GM21723 (cell line): ENCODE results near the gene GABPB2.

Experiments used
- ATAC-seq: cut with Tn5 transposase; IDR thresholded peaks from one replicate; pipeline ENCODE4 v1.9.1; 2021; ENCODE audit warnings: mild to moderate bottlenecking, moderate library complexity; ENCODE audit not compliant: unreplicated experiment

The GABPB2 gene

DNA sequence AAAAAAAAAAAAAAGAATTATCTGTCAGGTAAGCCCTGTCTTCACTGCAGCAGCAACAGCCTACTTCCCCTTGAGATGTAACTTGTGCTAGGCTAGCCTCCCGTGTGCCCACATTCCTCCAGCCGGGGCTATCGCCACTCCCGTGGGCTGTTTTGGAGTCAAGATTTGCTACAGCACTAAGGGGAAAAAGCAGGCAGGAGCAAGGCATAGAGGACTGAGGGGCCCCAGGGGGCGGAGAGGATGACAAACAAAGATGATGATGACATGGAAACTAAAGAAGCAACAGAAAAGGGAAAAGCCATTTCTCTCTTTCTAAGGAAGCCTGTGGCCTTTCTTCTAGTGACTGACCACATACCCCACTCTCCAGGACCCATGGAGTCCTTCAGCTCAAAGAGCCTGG is 87.8 kb downstream of the GABPB2 start:
- no peak for ATAC-seq

- no peak for ATAC-seq
Observed at GRCh38 chr1:151158751-151159251, 88.2 kb downstream of the GABPB2 start.

- ATAC-seq, result no peak
Observed at GRCh38 chr1:151159373-151159772, 88.8 kb downstream of the GABPB2 start.

DNA sequence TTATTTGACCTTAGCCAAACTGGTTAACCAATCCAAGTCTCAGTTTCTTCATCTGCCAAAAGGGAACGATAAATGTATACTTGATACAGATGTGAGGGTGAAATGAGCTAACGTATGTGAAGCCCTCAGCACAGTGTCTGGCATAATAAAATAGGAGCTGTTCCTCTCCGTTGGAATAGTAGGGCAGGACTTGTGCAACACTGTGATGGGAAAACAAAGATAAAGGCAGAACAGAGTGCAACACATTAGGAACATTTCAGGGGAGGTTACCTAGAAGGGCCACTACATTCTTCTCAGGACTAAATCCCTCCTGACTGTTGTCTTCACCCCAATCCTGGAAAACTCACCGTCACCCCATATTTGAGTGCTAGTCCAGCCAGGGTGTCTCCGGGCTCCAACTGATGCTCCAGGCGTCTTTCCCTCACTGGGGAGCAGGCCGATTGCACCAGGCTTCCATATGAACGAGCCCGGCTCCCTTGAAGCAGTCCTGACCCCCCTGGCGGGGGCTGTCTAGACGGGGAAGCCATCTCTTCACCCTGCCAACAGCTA is 94.2 kb downstream of the GABPB2 start:
- no peak for ATAC-seq

GRCh38 chr1:151165281-151165737 is 94.7 kb downstream of the GABPB2 start:
- no peak for ATAC-seq

GRCh38 chr1:151165738-151166504 is 95.4 kb downstream of the GABPB2 start, which contains the start of the genes LYSMD1 and SCNM1:
Gene LYSMD1 (minus strand): TSS chr1:151165902. CDS start chr1:151165258, 644 bp downstream.
Gene SCNM1 (plus strand): TSS chr1:151166144. CDS start chr1:151166153, 9 bp downstream.
- ATAC-seq, result peak; percentile 82

DNA sequence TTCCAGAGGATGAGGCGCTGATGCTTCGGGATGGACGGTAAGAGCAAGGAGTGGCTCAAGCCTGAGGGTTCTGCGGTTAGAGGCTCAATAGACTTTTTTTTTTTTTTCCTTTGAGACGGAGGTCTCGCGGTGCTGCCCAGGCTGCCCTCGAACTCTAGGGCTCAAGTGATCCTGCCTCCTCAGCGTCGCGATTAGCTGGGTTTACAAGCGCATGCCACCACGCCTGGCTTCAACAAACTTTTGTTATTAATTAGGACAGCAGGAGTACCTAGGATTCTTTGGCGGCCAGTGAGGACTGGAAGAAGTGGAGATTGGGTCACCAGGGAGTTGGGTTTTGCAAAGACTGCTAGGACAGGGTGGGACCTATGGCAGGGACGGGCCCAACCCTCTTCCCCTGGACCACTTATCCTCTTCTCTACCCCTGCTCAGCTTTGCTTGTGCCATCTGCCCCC is 96.0 kb downstream of the GABPB2 start:
- no peak for ATAC-seq

DNA sequence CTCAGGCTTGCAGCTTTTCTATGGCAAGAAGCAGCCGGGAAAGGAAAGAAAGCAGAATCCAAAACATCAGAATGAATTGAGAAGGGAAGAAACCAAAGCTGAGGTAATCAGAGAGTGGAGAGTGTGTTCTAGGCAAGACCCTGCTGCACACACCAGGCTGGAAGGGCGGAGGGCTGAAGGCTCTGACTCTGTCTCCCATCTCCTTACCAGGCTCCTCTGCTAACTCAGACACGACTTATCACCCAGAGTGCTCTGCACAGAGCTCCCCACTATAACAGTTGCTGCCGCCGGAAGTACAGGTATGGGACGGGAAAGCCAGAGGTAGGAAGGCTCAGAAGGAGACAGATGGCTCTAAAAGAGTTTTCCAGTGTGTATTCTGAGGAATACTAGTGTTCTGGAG is 96.6 kb downstream of the GABPB2 start:
- no peak for ATAC-seq

- no peak for ATAC-seq
Observed at GRCh38 chr1:151171190-151171589, 100.6 kb downstream of the GABPB2 start.
